GM12801 (cell line): ENCODE data around the gene TMC2.

Experiments
- CTCF ChIP-seq: IDR thresholded peaks from one replicate; pipeline ENCODE4 v1.5.1; 2011; ENCODE audit warnings: control low read depth; ENCODE audit not compliant: insufficient read length; ENCODE audit errors: extremely low read depth

The TMC2 gene

GRCh38 chr20:2524709-2525506 lies 11.5 kb upstream of the TMC2 start:
- TF ChIP-seq CTCF = no peak

- no peak for TF ChIP-seq CTCF
Observed at GRCh38 chr20:2527762-2528161, 8.6 kb upstream of the TMC2 start.

GRCh38 chr20:2528671-2529271 lies 7.6 kb upstream of the TMC2 start:
- no peak for TF ChIP-seq CTCF

GRCh38 chr20:2533118-2533517 lies 3.3 kb upstream of the TMC2 start:
- TF ChIP-seq CTCF = no peak

GRCh38 chr20:2535711-2536559 lies 438 bp upstream of the TMC2 start:
- no peak for TF ChIP-seq CTCF

- no peak for TF ChIP-seq CTCF
Observed at GRCh38 chr20:2537101-2537500, 728 bp downstream of the TMC2 start.

GRCh38 chr20:2538356-2538755 lies 2.0 kb downstream of the TMC2 start:
- no peak for TF ChIP-seq CTCF
